LoVo (cell line): Measurements from ENCODE around the gene ERC2.

Experiments used
- DNase-seq: peaks from one replicate; pipeline ENCODE4 v3.0.0-alpha.2; 2016; ENCODE audit warnings: low spot score

Gene ERC2

GRCh38 chr3:55790596-55791350, 677.5 kb downstream of the ERC2 start:
- DNase-seq, result no peak

GRCh38 chr3:55789516-55789915, 678.8 kb downstream of the ERC2 start:
- no peak for DNase-seq

GRCh38 chr3:55782807-55783206, 685.5 kb downstream of the ERC2 start:
- DNase-seq, result no peak

GRCh38 chr3:55782351-55782750, 685.9 kb downstream of the ERC2 start:
- DNase-seq, result no peak

- DNase-seq, result no peak
These were observed 687.4 kb downstream of the ERC2 start for GRCh38 chr3:55780913-55781312.

- DNase-seq, result no peak
These were observed 688.7 kb downstream of the ERC2 start for GRCh38 chr3:55779543-55779942.

- DNase-seq, result no peak
These were observed 692.7 kb downstream of the ERC2 start for GRCh38 chr3:55775366-55776154.

GRCh38 chr3:55774856-55775255, 693.4 kb downstream of the ERC2 start:
- DNase-seq, result no peak

- no peak for DNase-seq
These were observed 696.8 kb downstream of the ERC2 start for GRCh38 chr3:55771503-55771902.

- DNase-seq, result no peak
These were observed 698.2 kb downstream of the ERC2 start for GRCh38 chr3:55770077-55770476.

GRCh38 chr3:55766753-55767152, 701.5 kb downstream of the ERC2 start:
- no peak for DNase-seq

GRCh38 chr3:55765906-55766701, 702.2 kb downstream of the ERC2 start:
- no peak for DNase-seq

GRCh38 chr3:55765398-55765797, 702.9 kb downstream of the ERC2 start:
- no peak for DNase-seq

GRCh38 chr3:55756976-55757375, 711.3 kb downstream of the ERC2 start:
- DNase-seq, result no peak

GRCh38 chr3:55755516-55756205, 712.6 kb downstream of the ERC2 start:
- DNase-seq, result no peak

- no peak for DNase-seq
These were observed 715.4 kb downstream of the ERC2 start for GRCh38 chr3:55752911-55753310.

GRCh38 chr3:55751730-55752129, 716.5 kb downstream of the ERC2 start:
- DNase-seq, result no peak

- peak; percentile 41 for DNase-seq
These were observed 717.7 kb downstream of the ERC2 start for GRCh38 chr3:55750525-55750924.

GRCh38 chr3:55749036-55749435, 719.2 kb downstream of the ERC2 start:
- DNase-seq, result no peak

GRCh38 chr3:55746808-55747413, 721.4 kb downstream of the ERC2 start:
- peak; percentile 6 for DNase-seq

GRCh38 chr3:55742832-55743136, 725.5 kb downstream of the ERC2 start:
- DNase-seq, result no peak
